ENCODE data around the gene IGFBP5.
A peak's percentile ranks its signal among the peaks of the same experiment; 100 is the strongest.

The IGFBP5 gene

GRCh38 chr2:216700781-216701180 is 5.4 kb upstream of the IGFBP5 start:
- no peaks in the 10 kb centered on the region for H3K36me3 Mint-ChIP-seq
- CTCF ChIA-PET: interaction anchor here (1.1 kb wide), 1 partner anchor 475 kb away, joined by 3 read pairs; no protein-coding TSS in a partner anchor
- H3K9me3 Mint-ChIP-seq: no peaks in the 10 kb centered on the region
- peaks cover 4% of the 10 kb centered on the region for H3K27me3 Mint-ChIP-seq
- no peaks in the 10 kb centered on the region for H3K4me1 Mint-ChIP-seq
- DNase-seq: no peak
- no peak overlapping the region for H3K4me3 Mint-ChIP-seq
- H3K27ac Mint-ChIP-seq: no peak overlapping the region

DNA sequence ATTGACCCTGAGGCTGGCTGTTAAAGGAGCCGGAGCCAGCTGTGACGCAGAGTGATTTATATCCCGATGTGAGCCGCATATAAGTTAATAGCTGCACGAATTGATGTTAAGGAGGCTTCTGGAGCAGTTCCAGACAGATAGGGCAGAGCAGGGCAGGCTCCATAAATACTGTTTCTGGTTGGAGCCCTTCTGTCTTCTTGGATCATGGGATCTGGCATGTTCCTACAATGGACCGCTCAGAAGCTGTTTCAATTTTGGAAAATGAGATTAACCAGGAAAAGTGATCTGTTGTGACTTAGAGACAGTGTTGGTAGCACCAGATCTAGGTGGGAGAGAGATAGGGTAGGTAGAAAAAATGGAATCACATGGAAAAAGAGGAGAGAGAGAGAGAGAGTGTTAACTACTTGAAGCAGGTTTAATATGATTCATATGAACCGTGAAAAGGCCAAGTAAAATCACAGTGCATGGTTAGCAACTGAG is 4.8 kb upstream of the IGFBP5 start:
- H3K4me1 Mint-ChIP-seq: no peaks in the 10 kb centered on the region
- H3K27ac Mint-ChIP-seq: no peak overlapping the region
- H3K9me3 Mint-ChIP-seq: no peaks in the 10 kb centered on the region
- no peak for DNase-seq
- CTCF ChIA-PET: interaction anchor here (1.1 kb wide), 1 partner anchor 476 kb away, joined by 3 read pairs; no protein-coding TSS in a partner anchor
- H3K27me3 Mint-ChIP-seq: peaks cover 2% of the 10 kb centered on the region
- H3K36me3 Mint-ChIP-seq: no peaks in the 10 kb centered on the region
- H3K4me3 Mint-ChIP-seq: no peak overlapping the region

GRCh38 chr2:216698895-216699294 is 3.5 kb upstream of the IGFBP5 start:
- peaks cover 10% of the 10 kb centered on the region for H3K4me1 Mint-ChIP-seq
- CTCF ChIA-PET: interaction anchor here (0.6 to 2.3 kb wide), 13 partner anchors 11 to 1014 kb away, joined by 3 to 18 read pairs (median 3); no protein-coding TSS in a partner anchor
- DNase-seq: no peak
- no peak overlapping the region for H3K27ac Mint-ChIP-seq
- no peaks in the 10 kb centered on the region for H3K9me3 Mint-ChIP-seq
- no peaks in the 10 kb centered on the region for H3K27me3 Mint-ChIP-seq
- H3K4me3 Mint-ChIP-seq: no peak overlapping the region
- no peaks in the 10 kb centered on the region for H3K36me3 Mint-ChIP-seq

DNA sequence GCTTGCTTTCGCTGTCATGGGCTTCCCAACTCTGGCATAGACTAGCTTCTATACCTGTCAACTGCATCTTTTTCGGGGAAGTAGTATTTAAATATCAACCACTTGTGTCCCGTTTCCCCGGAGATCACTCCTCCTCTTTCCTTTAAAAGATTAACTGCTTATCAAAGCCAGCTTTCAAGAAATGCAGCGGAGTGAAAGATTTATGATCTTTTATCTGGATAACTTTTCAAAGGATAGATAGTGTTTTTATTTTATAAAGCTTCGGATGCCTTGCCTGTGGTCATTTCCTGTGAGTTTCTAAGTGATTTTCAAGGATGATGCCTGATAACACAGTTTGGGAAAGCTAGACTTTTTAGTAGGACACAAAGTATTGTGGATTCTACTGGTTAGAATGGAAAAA is 2.9 kb upstream of the IGFBP5 start:
- H3K27me3 Mint-ChIP-seq: no peaks in the 10 kb centered on the region

DNA sequence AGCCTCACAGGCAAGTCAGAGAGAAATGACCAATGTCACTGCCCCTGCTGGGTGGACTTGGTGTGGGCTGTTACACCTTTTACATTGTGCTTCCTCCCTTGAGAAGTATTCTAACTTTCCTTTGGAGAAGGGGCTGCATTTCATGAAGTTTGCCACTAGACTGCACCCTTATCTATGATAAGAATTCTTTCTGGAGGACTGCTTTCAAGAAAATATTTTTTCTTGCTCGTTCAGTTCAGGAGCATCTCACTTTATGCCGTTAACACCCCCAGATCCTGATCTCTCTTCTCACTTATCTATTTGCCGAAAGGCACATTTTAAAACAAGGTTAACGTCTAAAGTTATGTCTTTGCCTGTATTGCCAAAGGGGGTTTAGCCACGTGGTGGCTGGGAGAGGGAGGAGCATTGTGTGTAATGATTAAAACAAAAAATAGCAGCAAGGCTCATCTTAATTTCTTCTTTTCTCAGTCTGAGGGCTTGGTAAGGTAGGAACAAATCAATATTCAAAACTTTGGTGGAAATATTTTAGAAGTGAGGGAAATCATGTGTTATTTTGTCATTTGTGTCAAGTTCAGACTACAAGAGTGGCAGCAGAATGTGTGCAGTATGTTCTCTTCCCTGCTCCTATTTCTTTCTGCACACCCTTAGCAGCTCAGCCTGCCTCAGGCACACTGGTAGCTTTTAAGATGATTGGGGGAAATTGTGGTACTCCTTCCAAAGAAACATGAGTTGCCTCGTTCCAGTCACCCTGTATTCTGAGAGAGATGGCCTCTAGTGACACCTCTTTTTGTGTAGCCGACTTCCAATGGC is 1.6 kb upstream of the IGFBP5 start:
- peaks cover 27% of the 10 kb centered on the region for H3K4me1 Mint-ChIP-seq
- H3K27me3 Mint-ChIP-seq: no peaks in the 10 kb centered on the region
- no peak for DNase-seq
- H3K27ac Mint-ChIP-seq: no peak overlapping the region
- H3K36me3 Mint-ChIP-seq: no peaks in the 10 kb centered on the region
- no peaks in the 10 kb centered on the region for H3K9me3 Mint-ChIP-seq
- CTCF ChIA-PET: interaction anchor here (0.7 to 2.3 kb wide), 5 partner anchors 14 to 1016 kb away, joined by 3 to 18 read pairs (median 3); no protein-coding TSS in a partner anchor
- H3K4me3 Mint-ChIP-seq: no peak overlapping the region

More for the DNA sequence above, 2.9 kb upstream of the IGFBP5 start:
- CTCF ChIA-PET: interaction anchor here (0.6 to 2.3 kb wide), 13 partner anchors 10 to 1015 kb away, joined by 3 to 18 read pairs (median 3); no protein-coding TSS in a partner anchor
- H3K27ac Mint-ChIP-seq: no peak overlapping the region
- H3K4me3 Mint-ChIP-seq: no peak overlapping the region
- no peaks in the 10 kb centered on the region for H3K36me3 Mint-ChIP-seq
- H3K4me1 Mint-ChIP-seq: peaks cover 14% of the 10 kb centered on the region
- no peak for DNase-seq
- H3K9me3 Mint-ChIP-seq: no peaks in the 10 kb centered on the region

DNA sequence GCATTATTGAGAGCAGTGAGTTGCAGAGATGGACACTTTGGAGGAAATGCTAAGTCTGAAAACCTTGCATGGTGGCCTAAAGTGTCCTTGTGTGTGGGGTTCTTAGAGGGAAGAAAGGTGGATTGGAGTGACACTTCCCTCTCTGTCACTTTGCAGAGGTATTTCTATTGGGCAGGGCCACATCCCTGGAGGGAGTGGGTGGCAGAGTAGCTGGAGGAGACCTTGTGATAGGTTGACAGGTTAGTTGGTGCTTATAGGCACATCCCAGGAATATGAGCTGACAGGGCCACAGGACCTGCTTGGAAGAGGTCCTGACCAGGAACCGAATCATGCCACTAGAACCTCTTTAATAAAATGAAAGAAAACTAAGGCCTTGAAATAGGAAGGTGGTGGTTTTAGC is 972 bp upstream of the IGFBP5 start:
- H3K27me3 Mint-ChIP-seq: no peaks in the 10 kb centered on the region
- no peak overlapping the region for H3K4me3 Mint-ChIP-seq
- H3K4me1 Mint-ChIP-seq: peaks cover 31% of the 10 kb centered on the region
- H3K36me3 Mint-ChIP-seq: no peaks in the 10 kb centered on the region
- CTCF ChIA-PET: interaction anchor here (0.7 to 1.1 kb wide), 3 partner anchors 13 to 1017 kb away, joined by 3 read pairs; no protein-coding TSS in a partner anchor
- no peaks in the 10 kb centered on the region for H3K9me3 Mint-ChIP-seq
- no peak for DNase-seq
- H3K27ac Mint-ChIP-seq: no peak overlapping the region

DNA sequence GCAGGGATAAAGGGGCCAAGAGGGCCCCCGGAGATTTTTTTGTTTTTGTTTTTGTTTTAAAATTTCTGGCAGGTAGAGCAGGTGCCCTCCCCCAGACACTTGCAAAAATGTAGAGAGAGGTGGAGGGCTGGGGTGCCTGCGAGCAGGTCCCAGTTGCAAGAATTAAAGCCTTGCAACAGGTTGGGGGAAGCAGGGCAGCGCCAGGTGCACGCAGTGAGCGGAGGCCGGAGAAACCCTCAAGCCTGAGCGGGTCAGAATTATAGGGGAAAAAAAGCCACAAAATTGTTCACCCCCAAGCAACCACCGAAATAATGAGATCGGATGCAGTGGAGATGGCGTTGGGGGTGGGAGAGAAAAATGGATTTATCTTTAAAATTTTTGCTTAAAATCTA is 527 bp downstream of the IGFBP5 start:
- CTCF ChIA-PET: interaction anchor here (1.5 kb wide), 1 partner anchor 12 kb away, joined by 10 read pairs; no protein-coding TSS in a partner anchor
- Mint-ChIP-seq H3K27me3 (no peaks in the 10 kb centered on the region), H3K36me3 (no peaks in the 10 kb centered on the region), H3K9me3 (no peaks in the 10 kb centered on the region), H3K4me1 (peaks cover 36% of the 10 kb centered on the region), H3K4me3 (no peak overlapping the region), H3K27ac (no peak overlapping the region)
- no peak for DNase-seq

DNA sequence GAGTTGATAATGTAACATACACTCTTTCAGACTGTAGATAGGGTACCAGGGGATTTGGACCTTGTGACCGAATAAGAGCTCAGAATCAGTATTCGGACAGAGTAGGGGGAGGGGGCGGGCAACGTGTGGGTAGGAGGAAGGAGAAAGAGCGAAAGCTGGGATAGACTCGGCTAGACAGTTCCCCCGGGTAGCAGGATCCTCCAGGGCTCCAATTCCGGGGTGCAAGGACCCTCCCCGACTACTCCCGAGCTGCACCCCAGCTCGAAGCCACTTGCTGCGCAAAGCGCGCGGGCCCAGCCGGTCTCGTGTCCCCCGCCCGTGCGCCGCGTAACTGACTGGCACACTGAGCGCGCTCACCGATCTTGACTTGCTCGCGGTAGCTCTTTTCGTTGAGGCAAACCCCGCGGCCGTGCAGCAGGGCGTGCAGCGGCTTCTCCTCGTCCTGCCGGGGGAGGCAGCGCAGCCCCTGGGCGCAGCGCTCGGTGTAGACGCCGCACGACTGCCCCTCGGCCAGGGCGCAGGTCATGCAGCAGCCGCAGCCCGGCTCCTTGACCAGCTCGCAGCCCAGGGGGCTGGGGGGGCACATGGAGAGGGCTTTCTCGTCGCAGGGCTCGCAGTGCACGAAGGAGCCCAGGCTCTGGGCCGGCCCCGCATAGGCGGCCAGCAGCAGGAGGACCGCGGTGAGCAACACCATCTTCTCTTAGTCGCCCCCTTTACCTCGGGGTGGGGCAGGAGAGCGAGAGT is 1.1 kb downstream of the IGFBP5 start:
- peak overlapping the region; percentile 60 for H3K4me3 Mint-ChIP-seq
- DNase-seq: peak; percentile 65

DNA sequence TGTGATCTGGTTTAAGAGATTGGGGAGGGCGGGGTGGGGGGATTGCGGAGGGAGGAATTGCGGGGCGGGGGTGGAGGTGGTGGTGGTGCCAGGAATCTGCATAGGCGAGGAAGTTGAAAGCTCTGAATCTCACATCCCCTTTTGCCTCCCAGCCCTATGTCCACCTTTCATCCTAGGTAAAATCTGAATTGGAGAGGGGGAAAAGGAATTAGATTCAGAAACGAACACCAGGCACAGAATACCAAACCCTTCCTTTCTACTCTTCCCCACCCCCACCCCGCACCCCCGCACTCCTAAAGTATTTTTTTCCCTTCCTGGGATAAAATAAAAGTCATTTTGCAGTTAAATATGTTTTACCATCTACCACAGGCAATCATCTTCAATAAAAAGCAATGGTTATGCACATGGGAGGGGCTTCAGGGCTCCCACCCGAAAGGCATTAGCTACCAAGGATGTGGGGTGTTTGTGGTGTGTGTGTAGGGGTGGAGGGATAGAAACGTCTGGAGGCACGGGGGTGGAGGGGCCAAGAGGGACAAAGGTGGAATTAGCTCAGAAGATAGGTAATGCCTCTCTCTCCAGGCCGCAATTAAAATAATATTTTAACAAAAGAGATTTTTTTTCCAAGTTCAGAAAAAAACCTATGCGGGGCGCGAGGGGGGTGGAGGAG is 1.8 kb downstream of the IGFBP5 start:
- no peaks in the 10 kb centered on the region for H3K27me3 Mint-ChIP-seq

More for the DNA sequence above, 1.1 kb downstream of the IGFBP5 start:
- H3K36me3 Mint-ChIP-seq: no peaks in the 10 kb centered on the region
- H3K9me3 Mint-ChIP-seq: no peaks in the 10 kb centered on the region
- no peaks in the 10 kb centered on the region for H3K27me3 Mint-ChIP-seq
- peaks cover 36% of the 10 kb centered on the region for H3K4me1 Mint-ChIP-seq
- CTCF ChIA-PET: interaction anchor here (0.6 to 1.5 kb wide), 7 partner anchors 12 to 1098 kb away, joined by 3 to 10 read pairs (median 3); no protein-coding TSS in a partner anchor
- H3K27ac Mint-ChIP-seq: no peak overlapping the region

DNA sequence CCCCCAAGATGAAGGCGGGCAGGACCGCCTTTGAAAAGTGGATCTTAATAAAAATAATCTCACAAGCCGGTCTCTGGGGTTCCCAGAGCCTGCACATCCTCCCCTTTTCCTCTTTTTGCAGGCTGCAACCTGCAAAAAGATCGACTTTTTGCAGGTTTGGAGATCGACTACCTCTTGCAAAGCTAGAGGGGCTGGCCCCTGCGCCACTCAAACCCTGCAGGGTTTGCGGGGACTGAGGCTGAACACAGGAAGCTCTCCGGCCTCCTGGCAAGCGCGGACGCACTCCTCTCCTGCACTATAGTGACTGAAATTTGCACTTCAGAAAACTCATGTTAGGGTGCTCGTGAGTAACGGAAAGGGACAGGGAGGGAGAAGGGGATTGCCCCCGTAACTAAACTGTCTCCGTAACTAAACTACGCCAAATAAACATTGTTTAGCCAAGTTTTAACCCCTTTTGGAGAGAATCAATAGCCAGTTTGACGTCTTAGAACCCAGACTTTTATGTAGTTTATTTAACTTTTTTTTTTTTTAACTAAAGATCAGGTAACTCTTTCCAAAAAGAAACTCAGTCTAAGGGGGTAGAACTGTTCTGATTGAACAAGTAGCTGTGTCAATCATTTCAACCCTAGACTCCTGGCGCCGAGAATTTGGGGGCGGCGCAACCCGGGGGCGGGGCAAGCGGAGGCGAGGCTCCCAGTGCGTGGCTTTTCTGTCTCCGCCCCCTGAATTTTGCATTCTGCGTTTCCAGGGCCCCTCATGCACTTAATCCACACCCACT is 2.5 kb downstream of the IGFBP5 start:
- H3K9me3 Mint-ChIP-seq: no peaks in the 10 kb centered on the region
- H3K27me3 Mint-ChIP-seq: peaks cover 1% of the 10 kb centered on the region
- peaks cover 36% of the 10 kb centered on the region for H3K4me1 Mint-ChIP-seq
- H3K27ac Mint-ChIP-seq: no peak overlapping the region
- peak; percentile 77 for DNase-seq
- CTCF ChIA-PET: interaction anchor here (1.2 to 1.3 kb wide), 3 partner anchors 165 to 1097 kb away, joined by 3 to 5 read pairs (median 3); no protein-coding TSS in a partner anchor
- no peaks in the 10 kb centered on the region for H3K36me3 Mint-ChIP-seq
- peak overlapping the region; percentile 66 for H3K4me3 Mint-ChIP-seq

More for the DNA sequence above, 1.8 kb downstream of the IGFBP5 start:
- Mint-ChIP-seq H3K27ac (no peak overlapping the region), H3K4me1 (peaks cover 36% of the 10 kb centered on the region), H3K9me3 (no peaks in the 10 kb centered on the region), H3K36me3 (no peaks in the 10 kb centered on the region), H3K4me3 (peak overlapping the region; percentile 60)
- CTCF ChIA-PET: interaction anchor here (0.6 to 1.5 kb wide), 7 partner anchors 11 to 1099 kb away, joined by 3 to 10 read pairs (median 3); no protein-coding TSS in a partner anchor
- no peak for DNase-seq

DNA sequence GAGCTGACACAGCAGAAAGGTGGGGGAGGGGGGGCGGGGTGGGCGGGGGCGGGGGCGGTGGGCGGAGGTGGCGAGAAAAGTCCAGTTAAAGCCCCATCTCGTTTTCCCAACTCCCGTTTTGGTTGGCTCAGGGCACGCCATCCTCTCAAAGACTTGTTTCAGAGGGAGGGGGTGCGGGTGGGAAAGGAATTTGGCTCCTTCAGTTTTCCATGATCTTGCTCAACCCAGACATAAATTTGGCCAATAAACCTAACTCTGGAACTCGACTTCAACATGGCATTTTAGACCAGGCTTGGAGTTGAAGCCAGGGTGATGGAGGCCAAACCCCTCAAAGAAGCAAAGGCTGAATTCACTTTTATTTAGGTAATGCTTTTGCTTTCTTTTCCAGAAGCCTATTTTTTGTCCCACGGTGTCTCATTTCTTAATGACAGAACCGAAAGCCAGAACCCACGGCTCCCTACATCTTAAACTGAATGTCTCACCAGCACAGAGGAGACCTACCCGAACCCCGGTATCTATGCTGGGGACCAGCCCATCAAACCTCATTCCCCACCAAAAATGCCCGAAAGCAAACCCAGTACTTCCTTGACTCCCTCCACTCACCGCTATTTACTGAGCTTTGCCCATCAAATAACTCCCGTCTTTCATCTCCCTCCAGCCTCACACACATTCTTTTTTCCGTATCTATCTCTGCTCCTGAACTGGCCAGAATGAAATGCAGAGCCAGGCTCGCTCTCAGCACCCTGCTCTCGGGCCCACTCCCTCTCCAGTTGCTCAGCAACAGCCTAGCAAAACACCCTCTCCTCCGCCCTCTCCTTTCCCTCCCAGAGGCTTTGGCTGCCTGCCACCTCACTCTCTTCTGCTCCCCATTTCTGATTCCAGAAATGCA is 4.3 kb downstream of the IGFBP5 start:
- Mint-ChIP-seq H3K4me3 (peak overlapping the region; percentile 30), H3K4me1 (peaks cover 36% of the 10 kb centered on the region), H3K36me3 (no peaks in the 10 kb centered on the region), H3K27ac (no peak overlapping the region), H3K9me3 (no peaks in the 10 kb centered on the region), H3K27me3 (peaks cover 16% of the 10 kb centered on the region)
- CTCF ChIA-PET: interaction anchor here (0.6 kb wide), 1 partner anchor 282 kb away, joined by 3 read pairs; no protein-coding TSS in a partner anchor
- peak; percentile 45 for DNase-seq

DNA sequence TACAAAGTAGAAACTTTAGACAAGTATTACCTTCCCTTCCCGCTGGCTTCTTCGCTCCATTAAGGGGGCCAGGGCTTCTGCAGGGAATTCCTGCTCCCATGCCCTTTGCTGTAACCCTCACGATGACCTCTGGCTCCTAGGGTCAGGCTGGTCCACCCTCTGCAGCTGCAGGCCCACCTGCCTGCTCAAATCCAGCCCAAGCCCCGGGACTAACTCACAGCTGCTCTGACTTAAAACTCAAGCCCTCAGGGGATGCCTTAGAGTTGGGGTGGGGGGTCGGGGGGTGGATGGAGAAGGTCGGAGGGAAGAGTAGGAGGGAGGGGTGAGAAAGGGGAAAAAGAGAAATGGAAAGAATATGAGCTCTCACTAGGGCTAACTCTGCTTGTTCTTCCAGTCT is 4.9 kb downstream of the IGFBP5 start:
- no peaks in the 10 kb centered on the region for H3K9me3 Mint-ChIP-seq
- no peak overlapping the region for H3K4me3 Mint-ChIP-seq
- H3K27me3 Mint-ChIP-seq: peaks cover 22% of the 10 kb centered on the region
- DNase-seq: no peak
- CTCF ChIA-PET: no interaction called here
- no peaks in the 10 kb centered on the region for H3K36me3 Mint-ChIP-seq
- H3K27ac Mint-ChIP-seq: no peak overlapping the region
- peaks cover 36% of the 10 kb centered on the region for H3K4me1 Mint-ChIP-seq
